IPS DF 19.7 (cell line): Measurements from ENCODE around the gene MTCH1.
"Not testable (repeated sequence)": the region's sequence is repeated elsewhere in the genome, so short reads cannot be mapped to it uniquely, and the experiment has no call there.

Experiments
- DNase-seq: peaks from one replicate; pipeline ENCODE4 v3.0.0-alpha.2; 2013; ENCODE audit warnings: low read depth, low spot score

MTCH1 gene

DNA sequence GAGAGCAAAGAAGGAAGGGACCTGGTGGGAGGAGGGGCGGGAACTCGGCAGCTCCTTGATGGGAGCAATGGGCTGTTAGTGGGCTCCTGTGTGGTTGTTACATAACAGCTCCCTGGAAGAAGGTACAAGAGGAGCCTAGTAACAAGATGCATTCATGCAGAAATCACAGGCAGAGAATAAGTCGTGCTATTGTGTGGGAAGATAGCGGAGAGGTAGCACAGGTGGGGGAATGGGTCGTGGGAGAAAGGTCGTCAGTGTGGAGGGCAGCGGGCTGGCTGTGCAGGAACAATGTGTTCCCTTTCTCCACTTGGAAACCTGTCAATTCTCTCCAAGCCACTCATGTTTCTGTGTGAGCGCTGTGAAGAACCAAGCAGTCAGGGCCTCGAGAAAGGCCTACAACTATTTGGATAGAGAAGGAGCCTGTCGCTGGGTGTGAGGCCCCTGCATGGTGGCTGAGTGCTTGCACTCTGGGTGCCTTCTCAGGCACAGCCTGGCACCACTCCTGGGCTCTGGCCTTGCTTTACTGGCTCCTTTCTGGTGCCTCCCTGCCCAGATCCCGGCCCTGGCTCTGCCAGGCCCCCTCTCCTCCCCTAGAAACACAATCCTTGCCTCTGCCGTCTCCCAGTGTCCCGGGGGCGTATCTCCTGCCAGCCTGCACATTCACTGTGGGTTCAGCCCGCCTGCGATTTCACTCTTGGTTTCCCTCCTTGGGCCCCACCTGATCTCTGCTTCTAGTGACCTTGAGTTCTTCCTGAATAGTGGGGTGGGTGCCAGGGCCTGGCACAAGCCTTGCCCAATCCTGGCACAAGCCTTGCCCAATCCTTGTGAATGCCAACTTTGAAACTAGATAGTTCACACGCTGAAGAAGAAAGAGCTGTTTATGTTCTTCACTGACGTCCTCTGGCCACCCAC is 12.1 kb upstream of the MTCH1 start:
- no peak for DNase-seq

DNA sequence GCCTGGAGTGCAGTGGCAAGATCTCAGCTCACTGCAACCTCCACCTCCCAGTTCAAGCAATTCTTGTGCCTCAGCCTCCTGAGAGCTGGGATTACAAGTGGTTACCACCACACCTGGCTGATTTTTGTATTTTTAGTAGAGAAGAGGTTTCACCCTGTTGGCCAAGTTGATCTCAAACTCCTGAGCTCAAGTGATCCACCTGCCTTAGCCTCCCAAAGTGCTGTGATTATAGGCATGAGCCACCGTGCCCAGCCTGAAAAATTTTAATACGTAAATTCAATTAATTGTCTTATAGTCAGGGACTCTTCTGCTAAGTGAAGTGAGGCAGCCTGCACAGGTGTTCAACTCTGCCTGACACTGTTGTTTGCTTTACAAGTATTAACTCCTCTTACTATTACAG is 4.4 kb upstream of the MTCH1 start:
- DNase-seq: not testable (repeated sequence)

DNA sequence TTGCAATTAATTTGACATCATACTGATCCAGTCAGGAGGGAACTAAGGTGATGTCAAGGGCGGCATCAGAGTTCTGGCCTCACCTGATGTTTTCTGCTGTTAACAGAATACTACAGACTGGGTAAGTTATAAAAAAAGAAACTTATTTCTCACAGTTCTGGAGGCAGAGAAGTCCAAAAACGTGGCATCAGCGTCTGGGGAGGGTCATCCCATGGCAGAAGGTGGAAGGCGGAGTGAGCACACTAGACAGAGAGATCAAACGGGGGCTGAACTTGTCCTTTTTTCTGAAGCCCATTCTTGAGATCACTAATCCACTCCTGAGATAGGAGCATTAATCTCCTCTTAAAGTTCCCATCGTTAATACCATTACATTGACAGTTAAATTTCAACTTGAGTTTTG is 3.3 kb upstream of the MTCH1 start:
- DNase-seq: no peak

DNA sequence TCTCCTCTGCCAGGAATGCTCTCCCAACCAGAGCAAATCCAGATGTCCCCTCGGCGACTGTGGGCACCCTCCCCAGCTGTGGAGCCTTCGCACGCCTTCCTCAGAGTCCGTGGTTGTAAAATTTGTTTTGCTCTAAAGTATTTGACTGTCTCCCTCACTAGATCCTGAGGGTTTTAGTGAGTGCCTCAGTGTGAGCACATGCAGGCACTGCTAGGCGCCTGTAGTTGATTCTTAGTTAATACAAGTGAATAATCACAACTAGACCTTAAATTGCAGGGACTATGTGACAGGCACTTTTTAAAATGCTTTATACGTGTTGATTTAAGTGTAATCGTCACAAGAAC is 680 bp upstream of the MTCH1 start:
- DNase-seq: no peak

DNA sequence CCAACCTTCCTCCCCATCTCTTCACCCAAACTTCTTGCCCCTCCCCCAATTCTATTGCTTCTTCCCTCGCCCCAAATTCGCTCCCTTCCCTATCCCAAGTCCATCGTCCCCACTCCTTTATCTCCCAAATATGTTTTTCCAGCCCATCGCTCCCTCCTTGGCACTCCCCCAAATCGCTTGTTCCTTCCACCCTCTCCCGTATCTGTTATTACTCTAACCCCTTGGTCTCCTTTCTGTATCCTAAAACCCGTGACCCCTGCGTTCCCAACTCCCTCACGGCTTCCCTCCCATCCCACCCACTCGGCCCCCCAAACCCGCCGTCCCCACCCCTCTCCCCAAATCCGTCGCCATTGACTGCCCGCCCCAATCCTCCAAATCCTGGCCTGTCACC is 584 bp downstream of the MTCH1 start:
- no peak for DNase-seq

DNA sequence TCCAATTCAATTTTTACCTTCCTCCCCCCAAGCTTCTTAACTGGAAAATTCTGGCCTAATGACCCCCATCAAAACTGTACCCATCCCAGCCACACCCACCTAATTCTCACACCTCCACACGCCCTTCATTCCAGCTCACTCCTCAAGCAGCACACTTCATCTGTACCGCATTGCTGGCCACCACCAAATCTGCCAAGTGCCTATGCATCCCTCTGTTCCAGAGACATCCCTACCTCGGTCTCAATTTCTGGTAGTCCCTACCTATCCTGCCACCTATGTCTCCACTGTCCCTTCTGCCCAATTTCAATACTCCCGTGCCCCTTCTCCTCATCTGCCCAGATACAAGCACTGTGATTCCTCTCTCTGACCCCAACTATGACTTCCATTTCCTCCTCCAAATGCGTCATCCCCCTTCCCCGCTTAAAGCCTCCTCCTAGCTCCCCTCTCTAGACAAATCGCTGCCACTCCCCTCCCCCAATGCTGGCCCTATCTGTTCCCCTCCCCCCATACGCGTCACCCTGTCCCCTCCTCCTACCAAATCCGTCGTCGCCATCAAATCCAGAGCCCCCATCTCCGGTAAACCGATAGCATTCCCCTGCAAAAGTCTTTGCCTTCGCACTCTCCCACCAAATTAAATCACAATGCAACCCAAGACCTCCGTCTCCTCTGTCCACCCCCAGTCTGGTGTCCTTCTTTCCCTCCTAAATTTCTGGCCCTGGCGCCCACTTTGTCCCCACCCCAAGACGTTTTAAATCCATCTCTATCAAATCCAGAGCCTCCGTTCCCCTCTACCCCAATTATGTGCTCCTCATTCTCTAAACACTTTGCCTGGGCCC is 1.2 kb downstream of the MTCH1 start:
- DNase-seq: peak; percentile 48

DNA sequence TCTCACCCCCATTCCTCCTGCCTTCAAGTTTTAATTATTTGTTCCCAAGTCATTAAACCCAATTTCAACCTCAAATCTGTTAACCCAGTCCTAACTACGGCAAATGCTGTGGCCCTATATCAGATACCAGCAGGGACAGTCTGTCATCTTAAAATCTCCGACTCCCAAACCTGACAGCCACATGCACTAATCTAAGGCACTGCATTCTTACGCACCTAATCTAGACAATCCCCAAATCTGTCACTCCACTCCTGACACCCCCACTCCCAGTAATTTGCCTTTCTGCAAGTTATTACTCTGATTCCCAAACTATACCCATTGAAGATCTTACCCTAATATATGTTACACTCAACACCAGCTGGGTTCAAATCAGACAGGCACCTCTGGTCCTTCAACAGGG is 2.5 kb downstream of the MTCH1 start:
- DNase-seq: no peak

DNA sequence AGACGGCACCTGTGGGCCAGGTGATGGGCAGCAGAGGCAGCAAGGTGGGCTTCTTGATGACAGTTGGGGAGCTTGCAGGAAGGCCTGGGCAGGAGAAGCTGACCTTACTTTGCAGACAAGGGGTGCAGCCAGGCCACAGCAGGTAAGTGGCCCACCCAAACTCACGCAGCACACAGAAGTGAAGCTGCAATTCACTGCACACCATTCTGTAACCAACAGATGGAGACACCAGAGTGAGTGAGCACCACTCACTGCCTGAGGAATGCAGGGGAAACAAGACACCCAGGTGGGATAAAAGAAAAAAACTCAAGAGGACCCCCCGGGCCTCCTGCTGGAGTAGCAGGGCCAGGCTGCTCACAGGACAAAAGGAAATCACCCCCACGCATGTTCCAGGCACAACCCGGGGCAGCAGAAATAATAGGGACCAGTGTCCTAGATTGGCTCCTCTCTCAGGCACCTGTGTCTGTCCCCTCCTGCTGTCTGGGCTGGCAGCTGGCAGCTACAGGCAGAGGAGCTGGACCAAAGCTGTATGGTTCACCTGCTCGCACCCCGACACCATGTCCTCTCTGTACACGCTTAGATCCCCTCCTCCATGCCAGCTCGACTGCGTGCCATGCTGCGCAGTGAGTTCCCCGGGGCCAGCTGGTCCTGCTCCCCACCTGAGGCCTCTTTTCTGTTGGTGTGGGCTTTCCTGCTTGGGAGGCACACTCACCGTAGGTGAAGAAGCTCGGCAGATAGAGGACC is 4.9 kb downstream of the MTCH1 start:
- no peak for DNase-seq

DNA sequence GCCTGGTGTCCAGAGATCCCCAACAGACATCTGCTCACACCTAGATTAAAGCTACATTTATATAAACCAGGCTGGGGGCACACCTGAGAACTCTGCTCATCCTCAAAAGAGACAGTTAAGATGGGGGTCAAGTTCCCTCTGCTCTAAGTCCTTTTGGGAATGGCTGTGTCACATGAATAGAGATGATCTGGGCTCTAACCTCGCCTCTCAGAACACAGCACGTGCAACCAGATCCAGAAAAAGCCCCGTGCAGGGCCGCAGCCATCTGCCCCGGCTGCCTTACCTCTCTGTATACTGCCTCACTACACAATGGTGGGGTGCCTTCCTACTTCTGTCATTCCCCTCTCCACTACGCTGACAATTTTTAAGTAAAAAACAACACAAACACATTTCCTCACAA is 5.9 kb downstream of the MTCH1 start:
- no peak for DNase-seq

DNA sequence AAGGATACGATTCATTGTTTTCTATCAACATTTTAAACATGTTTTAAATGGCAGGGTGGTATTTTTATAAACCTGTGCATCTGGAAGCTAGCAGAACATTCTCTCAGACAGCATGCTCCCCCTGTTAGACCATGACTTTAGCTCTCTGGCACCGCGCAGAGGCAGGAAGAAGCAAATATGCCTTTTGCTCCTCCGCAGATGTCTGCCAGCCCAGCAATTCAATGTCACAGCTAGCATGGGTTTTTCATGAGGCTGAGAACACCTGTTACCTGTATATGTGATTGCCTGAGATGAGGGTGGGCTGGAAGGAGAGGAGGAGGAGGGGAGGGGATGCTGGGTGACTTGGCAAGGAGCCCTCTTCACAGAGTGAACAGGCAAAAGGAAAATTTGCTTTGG is 6.7 kb downstream of the MTCH1 start:
- no peak for DNase-seq

DNA sequence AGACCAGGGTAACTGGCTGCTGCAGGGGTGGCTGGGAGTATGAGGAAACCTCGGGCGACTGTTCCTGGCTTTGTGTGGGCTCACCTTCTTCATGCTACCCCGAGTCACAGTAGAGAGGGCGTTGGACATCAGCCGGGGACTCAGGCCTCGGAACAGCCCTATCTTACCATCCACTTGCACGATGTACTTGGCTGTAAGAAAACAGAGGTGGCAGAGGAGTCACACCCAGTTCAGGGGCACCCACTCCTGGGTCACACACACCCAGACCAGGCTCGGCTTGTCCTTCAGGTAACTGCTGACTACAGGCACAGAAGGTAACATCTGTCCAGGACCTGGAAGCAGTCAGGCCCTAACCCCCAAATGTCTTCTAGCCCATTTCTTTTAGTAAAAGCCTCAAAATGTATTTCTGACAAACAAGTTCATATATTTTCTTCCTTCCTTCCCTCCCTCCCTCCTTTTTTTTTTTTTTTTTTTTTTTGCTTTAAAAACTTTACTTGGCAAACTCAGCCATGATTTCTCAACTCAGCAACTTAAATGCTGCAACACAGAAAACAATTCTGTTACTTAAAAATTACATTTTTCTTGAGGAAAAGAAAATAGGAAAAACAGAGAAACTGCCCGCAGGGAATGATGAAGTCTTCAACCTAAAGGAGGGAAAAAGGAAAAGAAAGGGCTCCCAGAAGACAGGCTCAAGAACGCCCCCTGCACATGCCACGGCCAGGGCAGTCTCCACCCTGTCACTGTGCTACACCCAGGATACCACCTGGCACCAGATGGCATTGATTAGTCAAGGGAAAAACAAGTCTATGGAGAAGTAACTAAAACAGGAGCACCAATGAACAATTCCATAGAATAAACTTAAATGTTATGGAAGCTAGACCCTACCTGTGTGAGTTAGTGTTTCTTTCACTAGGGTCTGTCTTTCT is 7.3 kb downstream of the MTCH1 start:
- DNase-seq: no peak

DNA sequence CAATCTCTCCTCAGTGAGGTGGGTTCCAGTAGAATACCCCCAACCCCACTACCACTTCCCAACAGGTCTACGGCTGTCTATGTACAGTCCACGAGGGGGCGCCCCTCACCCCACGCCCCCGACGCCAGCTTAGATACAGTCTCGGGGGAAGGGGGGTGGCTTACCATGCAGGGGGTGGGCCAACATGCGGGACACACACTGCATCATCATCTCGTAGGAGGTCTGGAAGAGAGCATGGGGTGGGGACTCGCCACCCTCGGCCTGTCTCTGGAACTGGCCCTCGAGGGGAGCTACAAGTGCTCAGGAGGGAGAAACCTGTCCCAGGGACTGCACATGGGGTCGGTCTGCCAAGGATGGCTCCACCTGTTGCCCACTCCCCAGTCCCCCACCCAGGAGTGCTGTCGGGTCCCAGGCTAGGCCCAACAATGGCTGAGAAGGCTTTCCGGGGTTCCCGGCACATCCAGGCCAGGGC is 8.5 kb downstream of the MTCH1 start:
- no peak for DNase-seq

DNA sequence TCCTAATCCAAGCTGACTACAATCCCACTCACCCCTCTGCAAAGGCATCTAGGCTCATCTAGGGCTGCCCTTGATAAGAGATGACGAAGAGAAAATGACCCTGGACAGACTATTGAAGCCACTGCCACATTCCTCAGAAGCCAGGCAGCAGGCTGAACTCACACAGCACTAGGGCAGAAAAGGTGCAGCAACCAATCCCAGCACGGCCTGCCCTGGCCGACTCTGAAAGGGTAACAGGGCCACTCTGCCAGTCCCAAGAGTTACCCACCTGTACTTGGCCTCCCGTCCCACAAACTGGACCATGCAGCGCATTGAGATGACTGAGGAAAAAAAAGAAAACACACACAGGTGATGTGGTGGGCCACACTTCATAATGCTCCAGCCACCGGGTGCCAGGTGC is 9.1 kb downstream of the MTCH1 start:
- no peak for DNase-seq

DNA sequence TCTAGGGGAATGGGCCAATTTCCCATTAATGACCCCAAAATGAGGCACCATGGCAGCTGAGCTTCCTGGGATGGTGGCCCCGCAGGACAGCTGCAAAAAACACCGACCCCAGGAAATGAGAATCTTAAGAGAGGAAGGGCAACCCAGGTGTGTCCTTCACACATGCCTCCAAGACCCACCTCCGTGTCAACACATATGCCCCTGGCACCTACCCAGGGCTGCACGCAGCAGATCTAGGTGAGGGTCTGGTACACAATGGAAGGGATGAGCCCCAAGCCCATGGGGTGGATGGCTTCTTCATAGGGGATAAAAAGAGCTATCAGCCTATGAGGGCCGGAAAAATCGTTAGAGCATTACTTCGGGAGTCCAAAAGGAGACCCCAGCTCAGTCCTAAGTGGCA is 9.5 kb downstream of the MTCH1 start:
- DNase-seq: no peak

DNA sequence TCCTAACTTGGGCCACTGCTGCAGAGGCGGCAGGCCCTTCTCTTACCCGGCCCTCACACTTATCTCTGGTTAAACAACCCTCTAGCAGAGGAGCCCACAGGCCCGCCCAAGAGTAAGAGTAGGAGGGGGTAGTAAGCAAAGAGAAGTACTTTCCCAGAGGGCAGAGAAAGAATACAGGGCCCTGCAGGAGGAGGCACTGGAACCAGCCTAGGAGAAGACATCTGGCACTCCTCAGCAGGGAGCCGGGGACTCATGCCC is 10.1 kb downstream of the MTCH1 start:
- DNase-seq: no peak

DNA sequence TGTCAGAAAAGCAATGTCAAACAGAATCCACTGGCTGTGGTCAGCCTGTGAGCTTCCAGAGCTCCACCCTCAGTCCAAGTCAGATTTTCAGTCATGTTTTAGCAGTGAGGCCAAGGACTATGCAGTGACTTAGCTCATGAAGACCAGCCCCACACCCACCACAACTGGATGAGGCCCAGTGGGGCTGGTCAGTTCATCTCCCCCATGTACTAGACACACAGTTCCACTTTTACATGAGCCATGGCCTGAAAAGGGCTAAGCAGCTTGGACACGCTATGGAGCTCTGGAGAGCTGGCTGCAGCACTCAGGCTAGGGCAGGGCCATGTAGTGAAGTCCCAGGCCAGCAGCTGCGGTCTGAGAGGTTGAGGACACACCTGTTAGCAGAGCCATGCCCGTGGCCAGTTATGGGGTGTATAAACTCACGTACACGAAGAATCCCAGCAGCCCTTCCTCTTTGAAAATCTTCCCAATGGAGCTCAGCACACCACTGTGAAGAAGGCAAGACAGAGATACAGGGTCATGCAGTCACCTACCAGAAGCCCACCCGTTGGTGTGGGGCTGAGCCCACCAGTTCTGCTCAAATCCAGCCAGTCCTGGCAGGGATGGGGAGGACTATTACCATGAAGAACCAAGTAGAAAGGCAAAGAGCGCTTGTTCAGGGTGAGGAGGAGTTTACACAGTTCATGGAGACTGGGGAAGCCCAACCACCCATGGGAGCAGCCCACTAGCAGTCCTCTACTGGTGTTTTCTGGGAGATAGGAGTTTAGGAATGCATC is 10.6 kb downstream of the MTCH1 start:
- no peak for DNase-seq

DNA sequence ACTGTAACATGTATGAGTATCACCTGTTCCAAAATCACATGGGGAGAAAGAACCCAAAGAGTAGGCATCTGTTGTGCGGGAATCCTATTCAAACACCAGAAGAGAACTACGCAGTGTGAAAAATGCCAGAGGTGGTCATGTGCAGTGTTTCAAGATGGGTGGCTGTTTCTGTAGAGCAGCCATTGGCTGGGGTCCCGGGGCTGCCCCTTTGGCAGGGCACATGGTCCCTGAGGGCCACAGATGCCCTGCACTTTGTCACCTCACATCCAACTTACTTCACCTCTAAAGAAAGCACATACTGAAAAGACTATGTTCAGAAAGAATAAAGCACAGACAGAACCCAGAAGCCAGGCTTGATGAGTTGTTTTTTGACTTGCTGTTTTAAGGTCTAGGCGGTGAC is 12.3 kb downstream of the MTCH1 start:
- DNase-seq: no peak

DNA sequence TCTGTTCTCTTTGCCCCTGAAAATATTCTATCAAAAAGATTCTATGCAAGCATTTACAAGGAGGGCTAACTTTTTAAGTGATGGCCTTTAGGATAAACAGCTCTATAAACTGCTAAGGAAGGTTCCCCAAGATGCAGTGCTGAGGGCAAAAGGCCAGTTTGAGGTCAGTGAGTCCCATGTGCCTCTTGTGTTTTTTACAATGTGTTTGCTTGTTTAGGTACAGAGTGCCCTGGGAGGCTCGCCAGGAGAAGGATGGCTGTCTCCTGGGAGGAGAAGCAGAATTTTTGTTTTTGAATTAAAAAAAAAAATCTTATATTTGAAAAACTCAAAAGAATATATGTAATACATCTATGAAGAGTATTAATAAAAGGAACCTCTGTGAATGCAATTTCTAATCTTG is 12.8 kb downstream of the MTCH1 start:
- DNase-seq: no peak

DNA sequence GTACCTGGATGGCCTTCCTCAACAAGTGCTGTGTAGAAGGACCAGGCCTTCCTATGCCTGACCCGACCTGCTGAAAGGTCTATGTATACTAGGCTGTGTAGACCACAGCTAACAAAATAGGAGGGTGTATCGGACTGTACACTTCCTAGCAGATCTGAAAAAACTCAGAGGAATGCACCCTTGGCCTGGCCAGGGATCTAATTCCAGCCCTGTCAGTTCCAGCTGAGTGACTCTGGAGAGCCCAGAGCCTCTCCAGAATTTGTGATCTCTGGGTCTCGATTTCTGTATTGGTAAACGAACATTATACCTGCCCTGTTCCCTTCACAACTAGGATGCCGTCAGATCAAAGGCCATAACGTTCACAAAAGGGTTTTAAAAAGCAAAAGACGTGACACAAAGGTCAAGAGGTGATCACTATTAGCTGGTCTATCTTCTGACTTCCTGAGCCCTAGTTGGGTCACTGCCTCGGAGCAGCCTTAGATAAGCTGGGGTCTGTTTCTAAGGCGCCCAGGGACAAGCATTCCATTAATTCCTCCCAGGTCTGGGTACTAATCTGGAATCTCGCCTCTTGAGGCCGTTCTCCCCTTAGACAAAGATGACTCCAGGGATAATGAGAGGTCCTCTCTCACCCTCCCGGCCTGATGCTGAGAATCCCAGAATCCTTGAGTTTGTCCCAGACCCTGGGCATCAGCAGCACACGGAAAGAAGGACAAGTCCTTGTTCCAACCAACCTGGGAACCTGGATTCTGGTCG is 13.9 kb downstream of the MTCH1 start:
- DNase-seq: no peak
